ENCODE results near the gene EHBP1.

DNA sequence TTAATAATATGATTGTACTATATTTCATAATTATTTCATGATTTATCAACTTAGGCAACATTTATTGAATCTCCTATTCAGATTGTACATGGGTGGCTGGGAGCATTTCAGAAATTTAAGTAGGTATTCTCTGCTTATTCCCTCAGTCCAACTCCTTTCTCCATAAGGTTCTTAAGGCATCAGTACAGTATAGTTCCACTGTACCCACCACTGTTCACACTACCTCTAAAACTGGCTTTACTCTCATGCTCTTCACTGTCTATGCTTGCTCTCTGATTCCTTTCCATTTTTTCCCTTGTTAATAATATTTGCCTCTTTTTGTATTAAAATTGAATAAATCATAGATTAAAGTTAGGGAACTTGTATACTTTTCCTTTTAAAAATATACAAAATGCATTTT is 89.8 kb downstream of the EHBP1 start:
- TF ChIP-seq POLR2AphosphoS5 (IDR thresholded peaks at IDR 0.05; ENCODE audit: insufficient read depth, low read depth, low read length) (no peak), EZH2 (IDR thresholded peaks at IDR 0.05; ENCODE audit: borderline replicate concordance, low read depth, low read length, severe bottlenecking) (no peak), POLR2A (IDR thresholded peaks at IDR 0.05; ENCODE audit: low read depth, low read length) (no peak), FOS (IDR thresholded peaks at IDR 0.05; ENCODE audit: borderline replicate concordance, insufficient read depth, low read length) (no peak)
- TF ChIP-seq, protein P1, sequence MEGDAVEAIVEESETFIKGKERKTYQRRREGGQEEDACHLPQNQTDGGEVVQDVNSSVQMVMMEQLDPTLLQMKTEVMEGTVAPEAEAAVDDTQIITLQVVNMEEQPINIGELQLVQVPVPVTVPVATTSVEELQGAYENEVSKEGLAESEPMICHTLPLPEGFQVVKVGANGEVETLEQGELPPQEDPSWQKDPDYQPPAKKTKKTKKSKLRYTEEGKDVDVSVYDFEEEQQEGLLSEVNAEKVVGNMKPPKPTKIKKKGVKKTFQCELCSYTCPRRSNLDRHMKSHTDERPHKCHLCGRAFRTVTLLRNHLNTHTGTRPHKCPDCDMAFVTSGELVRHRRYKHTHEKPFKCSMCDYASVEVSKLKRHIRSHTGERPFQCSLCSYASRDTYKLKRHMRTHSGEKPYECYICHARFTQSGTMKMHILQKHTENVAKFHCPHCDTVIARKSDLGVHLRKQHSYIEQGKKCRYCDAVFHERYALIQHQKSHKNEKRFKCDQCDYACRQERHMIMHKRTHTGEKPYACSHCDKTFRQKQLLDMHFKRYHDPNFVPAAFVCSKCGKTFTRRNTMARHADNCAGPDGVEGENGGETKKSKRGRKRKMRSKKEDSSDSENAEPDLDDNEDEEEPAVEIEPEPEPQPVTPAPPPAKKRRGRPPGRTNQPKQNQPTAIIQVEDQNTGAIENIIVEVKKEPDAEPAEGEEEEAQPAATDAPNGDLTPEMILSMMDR (IDR thresholded peaks at IDR 0.05; ENCODE audit: extremely low read depth in 1 of 2, insufficient read depth in 1 of 2, low read depth in 1 of 2, low read length in 2 of 2), result no peak
